ENCODE results near the gene PDE7B.

DNA sequence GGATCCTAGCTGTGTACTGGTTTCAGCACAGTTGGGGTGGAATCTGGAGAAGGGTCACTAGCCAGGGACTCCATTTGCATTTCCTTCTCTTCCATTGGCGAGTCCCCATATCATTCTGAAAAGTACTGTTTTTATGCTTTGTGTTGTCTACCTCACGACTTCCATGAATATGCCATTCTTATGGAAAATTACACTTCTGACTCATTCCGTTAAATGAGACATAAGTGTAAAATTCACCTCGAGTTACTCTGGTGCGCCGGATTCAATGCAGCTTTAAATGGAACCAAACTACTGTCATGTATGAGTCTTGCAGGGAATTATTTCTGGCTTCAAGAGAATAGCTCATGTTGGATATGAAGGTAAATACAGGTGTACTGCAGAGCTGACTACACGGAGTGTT is 99.2 kb downstream of the PDE7B start:
- TF ChIP-seq, protein P1, sequence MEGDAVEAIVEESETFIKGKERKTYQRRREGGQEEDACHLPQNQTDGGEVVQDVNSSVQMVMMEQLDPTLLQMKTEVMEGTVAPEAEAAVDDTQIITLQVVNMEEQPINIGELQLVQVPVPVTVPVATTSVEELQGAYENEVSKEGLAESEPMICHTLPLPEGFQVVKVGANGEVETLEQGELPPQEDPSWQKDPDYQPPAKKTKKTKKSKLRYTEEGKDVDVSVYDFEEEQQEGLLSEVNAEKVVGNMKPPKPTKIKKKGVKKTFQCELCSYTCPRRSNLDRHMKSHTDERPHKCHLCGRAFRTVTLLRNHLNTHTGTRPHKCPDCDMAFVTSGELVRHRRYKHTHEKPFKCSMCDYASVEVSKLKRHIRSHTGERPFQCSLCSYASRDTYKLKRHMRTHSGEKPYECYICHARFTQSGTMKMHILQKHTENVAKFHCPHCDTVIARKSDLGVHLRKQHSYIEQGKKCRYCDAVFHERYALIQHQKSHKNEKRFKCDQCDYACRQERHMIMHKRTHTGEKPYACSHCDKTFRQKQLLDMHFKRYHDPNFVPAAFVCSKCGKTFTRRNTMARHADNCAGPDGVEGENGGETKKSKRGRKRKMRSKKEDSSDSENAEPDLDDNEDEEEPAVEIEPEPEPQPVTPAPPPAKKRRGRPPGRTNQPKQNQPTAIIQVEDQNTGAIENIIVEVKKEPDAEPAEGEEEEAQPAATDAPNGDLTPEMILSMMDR (conservative IDR thresholded peaks at IDR 0.05; ENCODE audit: low read depth, low read length): no peak
- TF ChIP-seq EZH2 (IDR thresholded peaks at IDR 0.05; ENCODE audit: borderline replicate concordance, low read depth, low read length, poor library complexity, severe bottlenecking): no peak

All from A673 (cell line).